A673 (cell line): Measurements from ENCODE around the gene IRF2.

Source experiments
- EZH2 ChIP-seq: fragments of 200-600 bp; sonication (generic); IDR thresholded peaks from 2 replicates; pipeline ENCODE4 v1.6.1; 2017; ENCODE audit warnings: borderline replicate concordance, low read depth, mild to moderate bottlenecking, mixed read lengths, antibody characterized with exemption, low read length; ENCODE audit not compliant: poor library complexity, severe bottlenecking
- TF ChIP-seq, protein P1 (sequence below): fragments of 300-800, 200-600 bp; sonication (generic); conservative IDR thresholded peaks from 2 replicates; pipeline ENCODE4 v1.5.1; 2017; ENCODE audit warnings: low read depth, mild to moderate bottlenecking, antibody characterized with exemption, low read length, moderate library complexity, mixed read lengths

DNA sequence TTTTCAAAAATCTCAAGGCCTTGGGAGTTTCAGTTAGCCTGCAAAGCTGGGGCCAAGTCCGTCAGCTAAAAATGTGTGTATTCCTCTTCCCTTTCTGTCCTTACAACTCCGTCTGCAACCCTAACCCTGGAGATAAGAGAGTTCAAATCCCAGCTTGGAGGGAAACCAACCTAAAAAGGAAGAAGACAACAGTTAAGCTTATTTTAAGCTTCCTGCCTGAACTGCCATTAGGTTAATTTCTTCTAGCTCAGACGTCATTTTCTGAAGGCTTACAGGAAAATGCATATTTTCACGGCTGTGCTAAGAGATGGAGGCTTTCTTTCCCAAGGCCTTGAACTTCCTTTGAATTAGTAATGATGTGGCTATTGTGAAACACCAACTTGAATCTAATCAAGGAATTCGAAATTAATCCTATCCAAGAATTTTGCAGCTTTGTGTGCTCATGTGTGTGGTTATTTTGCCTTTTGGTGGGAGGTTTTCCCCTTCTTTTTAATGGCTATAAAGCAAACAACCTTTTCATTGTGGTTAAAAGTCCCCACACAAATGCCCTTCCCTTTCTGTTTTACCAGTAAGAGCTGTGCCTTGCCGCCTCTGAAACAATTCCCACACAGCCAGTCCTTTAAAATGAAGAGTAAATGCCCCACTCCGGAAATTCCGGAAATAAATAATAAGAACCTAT, 103.5 kb downstream of the IRF2 start:
- TF ChIP-seq, protein P1, sequence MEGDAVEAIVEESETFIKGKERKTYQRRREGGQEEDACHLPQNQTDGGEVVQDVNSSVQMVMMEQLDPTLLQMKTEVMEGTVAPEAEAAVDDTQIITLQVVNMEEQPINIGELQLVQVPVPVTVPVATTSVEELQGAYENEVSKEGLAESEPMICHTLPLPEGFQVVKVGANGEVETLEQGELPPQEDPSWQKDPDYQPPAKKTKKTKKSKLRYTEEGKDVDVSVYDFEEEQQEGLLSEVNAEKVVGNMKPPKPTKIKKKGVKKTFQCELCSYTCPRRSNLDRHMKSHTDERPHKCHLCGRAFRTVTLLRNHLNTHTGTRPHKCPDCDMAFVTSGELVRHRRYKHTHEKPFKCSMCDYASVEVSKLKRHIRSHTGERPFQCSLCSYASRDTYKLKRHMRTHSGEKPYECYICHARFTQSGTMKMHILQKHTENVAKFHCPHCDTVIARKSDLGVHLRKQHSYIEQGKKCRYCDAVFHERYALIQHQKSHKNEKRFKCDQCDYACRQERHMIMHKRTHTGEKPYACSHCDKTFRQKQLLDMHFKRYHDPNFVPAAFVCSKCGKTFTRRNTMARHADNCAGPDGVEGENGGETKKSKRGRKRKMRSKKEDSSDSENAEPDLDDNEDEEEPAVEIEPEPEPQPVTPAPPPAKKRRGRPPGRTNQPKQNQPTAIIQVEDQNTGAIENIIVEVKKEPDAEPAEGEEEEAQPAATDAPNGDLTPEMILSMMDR = no peak
- TF ChIP-seq EZH2 = no peak
